SK-MEL-5 (cell line): ENCODE measurements around the gene TM9SF2. TPM values are rescaled to one million over a fixed set of nuclear protein-coding genes. Genes with fewer than 3 reads are reported as not detected.
"Not testable (repeated sequence)": the region's sequence is repeated elsewhere in the genome, so short reads cannot be mapped to it uniquely, and the experiment has no call there.

ENCODE experiments used
- DNase-seq: peaks from one replicate; pipeline ENCODE4 v3.0.0-alpha.2; 2016; ENCODE audit warnings: low read depth, low spot score
- in situ Hi-C: cut with HindIII; loops from 2 replicates; pipeline ENCODE4 v1.10.0; 2016; ENCODE audit warnings: low sequenced_read_pairs, high pct_unique_total_duplicates, low pct_unique_long_range_greater_than_20kb
- total RNA-seq: library from RNA; depleted of rRNA; stranded (reverse); fragments of >200 nt; shearing (Covaris generic); gene quantifications from 2 replicates; pipeline ENCODE4 v1.2.3, GENCODE V29; 2014

TM9SF2 gene
- total RNA-seq, 1 experiment from 2014 or later = 272 TPM

DNA sequence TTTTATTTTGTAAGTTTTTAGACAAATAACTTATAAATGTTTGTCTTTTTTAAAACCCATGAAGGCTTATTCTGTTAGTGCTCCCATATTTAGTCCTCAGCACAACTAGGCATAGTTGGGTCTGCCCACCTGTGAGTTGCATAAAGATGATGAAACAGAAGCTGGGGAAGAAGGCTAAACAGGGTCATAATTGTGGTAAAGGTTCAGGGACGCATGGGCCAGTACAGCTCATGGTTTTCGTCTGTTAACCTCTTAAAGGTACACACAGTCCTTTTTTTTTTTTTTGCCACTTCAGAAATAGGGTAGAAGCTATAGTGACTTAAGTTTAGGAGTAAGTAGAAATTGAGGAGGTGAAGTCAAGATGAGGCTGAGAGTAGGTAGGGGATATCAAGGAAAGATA, 58.3 kb downstream of the TM9SF2 start:
- in situ Hi-C loops = no loop called here
- DNase-seq = no peak

DNA sequence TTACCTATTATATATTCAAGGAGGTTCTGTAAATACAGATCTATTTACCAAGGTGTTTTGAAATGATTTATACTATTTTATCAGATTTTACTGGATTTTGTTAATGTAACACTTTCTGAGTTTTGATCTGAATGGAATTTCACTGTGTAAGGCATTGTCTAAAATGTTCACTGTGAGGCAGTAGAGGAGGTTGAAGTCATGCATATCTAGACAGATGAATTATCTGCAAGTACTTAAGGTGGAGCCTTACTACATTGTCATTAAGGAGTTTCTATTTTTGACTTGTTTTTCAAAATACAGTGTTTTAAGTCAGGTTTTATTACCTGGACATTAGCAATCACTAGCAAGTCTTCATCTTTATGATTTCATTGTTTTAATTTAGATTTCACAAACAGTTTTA, 62.1 kb downstream of the TM9SF2 start:
- in situ Hi-C loops = no loop called here
- no peak for DNase-seq

DNA sequence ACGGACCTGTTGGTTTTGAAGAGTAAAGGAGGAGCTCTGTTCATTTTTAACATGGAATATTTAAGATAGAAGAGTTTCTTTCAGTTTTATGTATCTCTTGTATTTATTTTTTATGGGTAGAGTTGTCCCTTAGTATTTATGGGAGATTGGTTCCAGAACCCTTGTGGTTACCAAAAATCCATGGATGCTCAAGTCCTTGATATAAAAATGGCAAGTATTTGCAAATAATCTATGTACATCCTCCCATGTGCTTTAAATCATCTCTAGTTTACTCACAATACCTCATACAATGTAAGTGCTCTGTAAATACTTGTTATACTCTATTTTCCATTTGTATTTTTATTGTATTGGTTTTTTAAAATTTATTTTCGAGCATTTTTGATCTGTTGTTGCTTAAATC, 63.1 kb downstream of the TM9SF2 start:
- in situ Hi-C loops = no loop called here
- no peak for DNase-seq

DNA sequence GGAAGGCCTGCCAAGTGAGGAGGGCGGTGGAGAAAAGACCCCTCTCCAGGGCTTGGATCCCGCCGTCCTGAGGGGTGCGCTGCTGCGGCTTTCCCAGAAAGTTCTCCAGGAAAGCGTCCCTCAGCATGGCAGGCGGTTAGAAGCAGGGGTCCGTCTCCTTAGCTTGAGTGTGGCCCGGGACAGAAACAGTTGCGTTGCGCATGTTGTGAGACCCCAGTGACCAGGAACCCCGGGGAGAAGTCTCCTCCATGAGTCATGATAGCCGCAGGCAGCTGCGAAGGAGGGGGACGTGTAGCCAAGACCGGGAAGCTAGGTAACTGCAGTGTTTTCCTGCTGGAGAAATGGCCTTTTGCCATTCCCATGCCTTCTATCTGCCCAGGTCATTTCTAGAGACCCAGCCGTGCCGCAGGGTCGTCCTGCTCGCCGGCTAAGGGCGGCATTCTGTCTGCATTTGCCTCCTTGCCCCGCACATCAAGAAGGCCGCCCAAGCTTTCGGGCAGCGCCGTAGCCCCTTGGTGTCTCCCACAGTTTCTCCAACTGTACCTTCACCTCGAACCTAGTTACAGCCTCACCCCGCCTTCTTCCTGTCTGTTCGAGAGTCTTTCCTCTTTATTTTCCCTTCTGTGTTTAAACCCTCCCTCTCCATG, 64.3 kb downstream of the TM9SF2 start:
- DNase-seq = no peak
- in situ Hi-C loops = no loop called here

DNA sequence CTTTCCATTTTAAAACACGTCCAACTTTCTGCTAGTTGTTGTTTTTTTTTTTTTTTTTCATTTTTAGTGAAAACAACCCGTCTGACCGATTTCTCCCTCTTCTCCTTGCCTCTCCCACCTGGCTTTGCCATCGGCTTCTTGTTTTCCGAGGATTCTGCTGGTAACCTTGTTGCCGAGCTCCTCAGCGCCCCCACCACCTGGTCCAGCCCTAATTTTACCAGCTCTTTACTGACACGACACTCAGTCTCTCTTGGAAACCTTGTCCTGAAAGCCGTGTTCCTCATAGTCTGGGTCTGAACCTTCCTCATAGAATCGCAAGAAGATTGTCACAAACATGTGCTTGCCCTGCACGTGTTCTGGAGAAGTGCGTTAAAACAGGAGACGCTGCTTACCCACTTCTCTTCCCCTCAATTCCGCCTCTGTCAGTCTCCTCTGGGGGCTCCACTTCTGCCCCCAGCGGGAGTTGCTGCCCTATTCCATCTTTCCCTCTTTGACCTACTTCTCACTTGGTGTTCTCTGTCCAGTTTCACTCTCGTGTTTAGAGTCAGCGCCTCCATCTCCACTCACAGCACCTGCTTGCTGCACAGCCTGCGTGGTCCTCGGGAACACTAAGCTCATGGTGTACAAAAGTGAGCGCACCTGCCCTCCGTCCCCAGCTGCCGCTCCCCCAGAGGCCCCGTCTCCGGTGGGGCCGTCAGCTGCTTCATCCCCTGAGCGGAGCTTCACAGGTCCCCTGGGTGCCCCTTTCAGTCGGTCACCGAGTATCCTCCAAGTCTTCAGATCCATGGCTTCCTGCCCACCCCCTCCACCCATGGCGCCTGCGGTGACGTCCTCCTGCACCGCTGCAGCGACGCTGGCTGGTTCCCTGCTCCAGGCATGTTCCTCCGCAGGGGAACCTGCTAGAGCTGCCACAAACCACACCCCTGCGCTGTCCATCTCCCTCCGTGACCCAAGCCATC, 65.1 kb downstream of the TM9SF2 start:
- in situ Hi-C loops = no loop called here
- no peak for DNase-seq

DNA sequence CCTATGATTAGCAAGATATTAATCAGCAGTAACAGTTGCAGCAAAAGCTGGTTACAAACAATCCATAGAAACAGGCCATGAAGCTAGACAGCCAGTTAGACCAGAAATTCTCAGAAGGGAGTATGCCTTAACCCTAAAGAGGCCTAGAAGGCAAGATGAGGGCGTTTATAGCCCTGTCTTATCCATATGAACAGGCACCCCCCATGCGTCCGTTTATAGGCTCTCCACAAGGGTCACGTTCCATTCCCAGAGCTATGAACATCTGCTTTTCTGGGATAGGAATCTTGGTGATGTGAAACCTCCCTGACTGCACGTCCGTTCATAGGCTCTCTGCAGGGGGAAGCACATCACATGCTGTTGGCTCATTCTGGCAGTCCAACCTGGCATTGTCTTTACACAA, 67.6 kb downstream of the TM9SF2 start:
- in situ Hi-C loops, DNase-seq: not testable (repeated sequence)

DNA sequence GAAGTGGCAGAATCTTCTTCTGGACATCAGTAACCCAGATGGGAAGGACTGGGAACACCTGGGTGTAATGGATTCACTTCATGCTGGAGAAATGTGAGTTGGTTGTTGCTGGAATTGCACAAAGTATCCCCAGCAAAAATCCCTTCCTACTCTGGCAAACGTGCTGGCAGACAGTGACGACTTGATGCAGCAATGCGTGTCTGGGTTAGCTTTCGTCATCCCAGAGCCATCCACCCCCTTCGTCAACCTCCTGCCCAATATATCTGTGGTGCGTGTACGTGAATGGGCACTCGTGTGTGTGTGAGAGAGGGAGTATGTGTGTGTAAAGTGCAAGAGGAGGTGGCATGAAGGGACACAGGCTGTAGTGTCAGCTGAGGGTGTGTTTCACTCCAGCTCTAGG, 70.9 kb downstream of the TM9SF2 start:
- in situ Hi-C loops = no loop called here
- no peak for DNase-seq

DNA sequence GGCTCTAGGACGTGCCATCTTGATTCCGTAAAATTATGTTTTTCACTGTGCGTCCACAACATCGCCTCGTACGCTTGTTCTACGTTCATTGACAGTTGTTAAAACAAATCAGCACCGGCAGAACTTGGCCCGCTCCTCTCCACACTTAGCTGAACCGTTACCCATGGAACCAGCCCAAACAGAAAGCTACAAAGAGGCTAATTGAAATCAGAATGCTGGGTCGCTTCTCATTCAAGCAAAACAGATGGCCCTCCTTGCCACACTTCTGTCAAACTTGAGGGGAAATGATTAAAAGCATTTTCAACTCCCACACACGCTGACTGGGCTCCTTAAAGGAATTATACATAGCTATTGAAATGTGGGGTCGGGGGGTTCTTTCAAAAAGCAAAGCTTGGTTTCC, 71.6 kb downstream of the TM9SF2 start:
- in situ Hi-C loops = no loop called here
- no peak for DNase-seq

DNA sequence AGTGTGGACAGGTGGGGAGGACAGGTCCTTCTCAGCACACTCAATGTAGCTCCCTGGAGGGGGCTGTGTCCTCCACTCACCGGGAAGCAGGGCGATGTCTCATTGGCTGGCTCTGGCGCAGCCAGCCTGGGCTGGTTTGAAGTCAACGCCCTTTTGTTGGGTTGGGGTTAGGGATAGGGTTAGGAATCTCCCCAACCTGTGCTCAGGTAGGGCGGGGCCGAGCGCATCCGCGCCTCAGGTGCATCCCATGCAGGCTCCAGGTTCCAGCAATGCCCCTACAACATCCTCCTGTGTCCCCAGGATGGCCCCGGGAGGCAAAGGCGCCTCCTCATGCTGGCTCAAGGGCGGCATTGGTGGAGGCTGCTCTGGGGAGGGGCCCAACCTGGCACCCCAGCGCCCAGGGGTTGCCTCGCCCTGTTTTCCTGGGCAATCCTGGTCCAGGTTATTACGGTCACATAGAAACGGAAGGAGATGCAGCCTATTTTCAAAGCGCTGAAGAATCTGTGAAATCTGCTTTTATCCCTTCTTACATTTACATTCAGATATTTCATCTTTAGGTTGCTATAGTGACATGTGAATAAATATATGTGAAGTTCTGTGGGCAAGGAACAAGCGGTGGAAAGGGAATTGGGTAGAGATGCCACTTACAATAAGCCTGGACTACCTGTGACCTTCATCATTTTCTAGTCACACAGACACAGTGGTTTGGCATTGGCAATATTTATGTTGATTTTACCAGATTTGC, 74.3 kb downstream of the TM9SF2 start:
- no peak for DNase-seq
- in situ Hi-C loops = no loop called here

DNA sequence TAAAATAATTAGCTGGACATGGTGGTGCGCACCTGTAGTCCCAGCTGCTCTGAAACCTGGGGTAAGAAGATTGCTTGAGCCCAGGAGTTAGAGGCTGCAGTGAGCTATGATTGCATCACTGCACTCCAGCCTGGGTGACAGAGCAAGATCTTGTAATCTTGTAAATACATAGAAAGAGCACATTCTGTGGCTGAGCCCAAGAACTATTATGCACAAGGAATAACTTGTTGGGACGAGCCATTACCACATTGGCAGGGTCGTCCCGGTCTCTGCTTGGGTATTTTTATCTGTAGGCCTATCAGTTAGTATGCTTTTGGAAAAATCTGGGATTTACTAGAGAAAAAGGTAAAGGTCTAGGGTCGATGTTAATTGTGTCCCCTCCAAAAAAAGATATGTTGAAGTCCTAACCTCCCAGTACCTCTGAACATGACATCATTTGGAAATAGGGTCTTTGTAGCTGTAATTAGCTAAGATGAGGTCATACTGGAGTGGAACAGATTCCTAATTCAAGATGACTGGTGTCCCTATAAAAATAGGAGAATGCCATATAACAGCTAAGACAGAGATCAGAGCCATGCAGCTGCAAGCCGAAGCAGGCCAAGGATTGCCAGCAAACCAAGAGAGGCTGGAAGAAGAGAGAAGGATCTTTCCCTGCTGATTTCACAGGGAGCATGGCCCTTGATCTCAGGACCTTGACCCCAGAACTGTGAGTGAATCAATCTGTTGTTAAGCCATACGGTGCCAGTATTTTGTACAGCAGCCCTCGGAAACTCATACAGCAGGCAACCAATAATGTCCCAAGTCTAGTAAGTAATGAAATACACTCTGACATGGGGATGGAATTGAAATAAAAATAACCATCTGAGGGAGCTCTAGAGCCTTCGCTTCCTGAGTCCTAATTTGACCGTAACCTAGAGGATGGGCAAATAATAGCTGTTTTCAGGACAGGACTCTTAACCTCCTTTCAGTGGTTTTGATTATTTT, 77.0 kb downstream of the TM9SF2 start:
- in situ Hi-C loops = no loop called here
- peak; percentile 68 for DNase-seq

DNA sequence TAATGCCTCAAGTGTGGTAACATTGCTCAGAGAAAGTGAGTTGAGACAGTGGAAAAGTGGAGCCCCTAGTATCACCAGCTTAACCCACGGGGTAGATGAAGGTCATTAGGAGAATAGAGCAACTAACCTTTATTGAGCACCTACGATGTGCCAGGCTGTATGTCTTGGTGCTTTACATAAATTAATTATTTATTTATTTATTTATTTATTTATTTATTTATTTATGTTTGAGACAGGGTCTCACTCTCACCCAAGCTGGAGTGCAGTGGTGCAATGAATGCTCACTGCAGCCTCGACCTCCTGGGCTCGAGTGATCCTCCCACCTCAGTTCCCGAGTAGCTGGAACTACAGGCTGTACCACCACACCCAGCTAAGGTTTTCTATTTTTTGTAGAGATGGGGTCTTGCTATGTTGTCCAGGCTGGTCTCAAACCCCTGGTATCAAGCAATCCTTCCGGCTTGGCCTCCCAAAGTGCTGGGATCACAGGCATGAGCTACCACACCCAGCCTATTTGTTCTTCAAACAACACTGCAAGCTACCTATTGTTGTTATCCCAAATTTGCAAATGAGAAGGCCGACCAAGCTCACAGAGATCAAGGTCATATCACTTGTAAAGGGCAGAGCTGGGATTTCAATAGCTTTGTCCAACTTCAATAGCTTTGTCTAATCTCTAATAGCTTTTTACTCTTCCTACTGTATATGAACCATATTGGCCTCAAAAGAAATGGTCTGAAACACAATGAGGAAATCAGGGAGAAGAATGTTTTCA, 79.4 kb downstream of the TM9SF2 start:
- DNase-seq = no peak
- in situ Hi-C loops = no loop called here

DNA sequence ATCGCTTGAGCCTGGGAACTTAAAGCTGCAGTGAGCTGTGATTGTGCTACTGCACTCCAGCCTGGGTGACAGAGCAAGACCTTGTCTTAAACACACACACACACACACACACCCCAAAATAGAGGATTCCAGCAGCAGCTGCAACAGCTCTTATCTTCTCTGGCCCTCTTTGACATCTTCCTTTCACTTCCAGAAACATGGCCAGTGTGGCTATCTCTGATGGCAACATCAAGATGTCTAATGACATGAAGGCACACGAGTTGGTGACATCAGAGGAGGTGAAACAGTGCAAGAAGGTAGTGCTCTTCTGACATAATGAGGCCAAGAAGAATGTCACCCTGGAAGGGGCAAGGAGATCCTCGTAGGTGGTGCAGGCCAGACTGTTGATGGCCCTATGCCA, 81.2 kb downstream of the TM9SF2 start:
- in situ Hi-C loops = no loop called here

DNA sequence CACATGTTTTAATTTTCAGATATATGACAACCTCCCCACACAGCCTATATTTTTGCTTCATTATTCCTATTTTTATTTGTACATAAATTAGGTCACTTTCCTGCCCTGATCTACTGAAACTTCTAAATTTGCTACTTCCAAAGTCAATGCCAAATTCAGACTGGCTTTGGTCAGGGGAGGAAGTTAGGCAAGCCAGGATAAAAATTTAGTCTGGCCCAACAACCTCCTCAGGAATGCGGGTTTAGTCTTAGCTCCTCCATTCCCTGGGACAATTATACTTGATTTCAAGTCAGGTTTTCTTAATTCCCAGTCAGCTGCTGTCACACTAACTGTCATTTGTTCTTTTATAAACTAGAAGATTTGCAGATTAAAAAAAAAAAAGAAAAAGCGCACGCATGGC, 84.3 kb downstream of the TM9SF2 start:
- in situ Hi-C loops = no loop called here
- DNase-seq = no peak

More for the DNA sequence above, 81.2 kb downstream of the TM9SF2 start:
- DNase-seq = no peak

DNA sequence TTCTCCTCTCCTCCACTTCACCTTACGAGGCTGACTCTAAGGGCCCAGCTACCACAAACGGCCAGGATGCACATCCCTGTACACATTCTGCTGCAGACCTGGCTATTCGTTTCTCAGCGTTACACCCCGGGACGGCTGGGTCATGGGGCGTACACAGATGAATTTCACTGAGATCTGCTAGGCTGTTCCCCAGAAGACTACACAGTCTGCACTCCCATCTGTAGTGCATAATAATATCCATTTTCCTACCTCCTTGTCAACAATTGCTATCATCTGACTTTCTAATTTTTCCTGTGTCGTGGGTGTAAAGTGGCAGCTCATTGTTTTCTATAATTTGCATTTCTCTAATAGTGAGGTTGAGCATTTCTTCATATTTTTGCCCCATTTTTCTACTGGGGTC, 85.7 kb downstream of the TM9SF2 start:
- DNase-seq = no peak
- in situ Hi-C loops = no loop called here

DNA sequence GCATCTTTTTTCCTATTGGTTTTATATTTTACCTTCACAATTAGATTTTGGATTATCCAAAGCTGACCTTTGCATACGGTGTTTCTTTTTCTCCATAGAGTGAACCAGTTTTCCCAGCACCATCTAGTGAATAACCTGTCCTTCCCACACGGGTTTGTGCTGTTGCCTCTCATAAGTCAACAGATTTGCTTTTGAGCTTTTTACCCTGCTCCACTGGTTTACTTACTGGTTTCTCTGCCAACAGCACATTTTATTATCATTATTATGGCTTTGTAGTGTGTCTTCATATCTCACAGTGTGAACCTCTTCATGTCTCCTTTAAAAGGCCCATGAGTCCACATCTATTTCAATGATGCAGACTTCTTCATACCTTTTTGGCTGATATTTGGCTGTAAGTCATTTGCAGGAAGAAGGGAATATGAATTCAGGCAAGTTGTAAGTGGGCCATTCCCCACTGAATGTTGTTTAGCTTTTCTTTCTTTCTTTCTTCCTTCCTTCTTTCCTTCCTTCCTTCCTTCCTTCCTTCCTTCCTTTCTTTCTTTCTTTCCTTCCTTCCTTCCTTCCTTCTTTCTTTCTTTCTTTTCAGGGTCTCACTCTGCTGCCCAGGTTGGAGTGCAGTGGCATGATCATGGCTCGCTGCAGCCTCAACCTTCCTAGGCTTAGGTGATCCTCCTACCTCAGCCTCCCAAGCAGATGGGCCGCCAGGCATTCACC, 86.8 kb downstream of the TM9SF2 start:
- no peak for DNase-seq
- in situ Hi-C loops = no loop called here

DNA sequence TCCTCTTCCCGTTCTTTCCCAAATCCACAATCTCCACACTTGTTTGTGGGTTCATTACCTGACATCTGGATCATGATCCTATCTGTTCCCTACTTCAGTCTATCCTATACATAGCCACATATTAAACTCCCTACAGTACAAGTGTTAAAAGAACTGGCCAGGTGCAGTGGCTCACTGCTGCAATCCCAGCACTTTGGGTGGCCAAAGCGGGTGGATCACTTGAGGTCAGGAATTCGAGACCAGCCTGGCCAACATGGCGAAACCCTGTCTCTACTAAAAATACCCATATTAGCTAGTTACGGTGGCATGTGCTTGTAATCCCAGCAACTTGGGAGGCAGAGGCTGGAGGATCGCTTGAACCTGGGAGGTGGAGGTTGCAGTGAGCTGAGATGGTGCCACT, 88.3 kb downstream of the TM9SF2 start:
- DNase-seq = no peak

More for the DNA sequence above, 88.3 kb downstream of the TM9SF2 start:
- in situ Hi-C loops = no loop called here
